Retina (tissue), 1 donor: ENCODE results near the gene SPATS2L.

Experiments used
- DNase-seq: peaks from one replicate; pipeline ENCODE4 v3.0.0-alpha.2; 2016

Gene SPATS2L

GRCh38 chr2:200418399-200418798, 111.9 kb downstream of the SPATS2L start:
- no peak for DNase-seq

- no peak for DNase-seq
These were observed 112.8 kb downstream of the SPATS2L start for GRCh38 chr2:200419325-200419724.

GRCh38 chr2:200421270-200421669, 114.8 kb downstream of the SPATS2L start:
- DNase-seq: no peak

GRCh38 chr2:200422071-200422470, 115.6 kb downstream of the SPATS2L start:
- no peak for DNase-seq

- DNase-seq: no peak
These were observed 116.2 kb downstream of the SPATS2L start for GRCh38 chr2:200422532-200423261.

- DNase-seq: no peak
These were observed 117.0 kb downstream of the SPATS2L start for GRCh38 chr2:200423541-200423940.

GRCh38 chr2:200425026-200425821, 118.7 kb downstream of the SPATS2L start:
- no peak for DNase-seq

GRCh38 chr2:200426754-200427153, 120.3 kb downstream of the SPATS2L start:
- no peak for DNase-seq

- DNase-seq: no peak
These were observed 122.6 kb downstream of the SPATS2L start for GRCh38 chr2:200428961-200429665.

GRCh38 chr2:200430017-200430416, 123.5 kb downstream of the SPATS2L start:
- no peak for DNase-seq

- no peak for DNase-seq
These were observed 125.7 kb downstream of the SPATS2L start for GRCh38 chr2:200431996-200432705.

- no peak for DNase-seq
These were observed 128.9 kb downstream of the SPATS2L start for GRCh38 chr2:200435379-200435778.

GRCh38 chr2:200438251-200438650, 131.8 kb downstream of the SPATS2L start:
- DNase-seq: no peak

GRCh38 chr2:200438846-200439245, 132.4 kb downstream of the SPATS2L start:
- DNase-seq: no peak

- DNase-seq: no peak
These were observed 133.5 kb downstream of the SPATS2L start for GRCh38 chr2:200439981-200440380.

- no peak for DNase-seq
These were observed 136.0 kb downstream of the SPATS2L start for GRCh38 chr2:200442471-200442870.

GRCh38 chr2:200443376-200443775, 136.9 kb downstream of the SPATS2L start:
- DNase-seq: no peak

GRCh38 chr2:200443916-200444315, 137.4 kb downstream of the SPATS2L start:
- DNase-seq: no peak

GRCh38 chr2:200444530-200444929, 138.0 kb downstream of the SPATS2L start:
- DNase-seq: no peak

- no peak for DNase-seq
These were observed 138.8 kb downstream of the SPATS2L start for GRCh38 chr2:200445284-200445683.

GRCh38 chr2:200446612-200447011, 140.1 kb downstream of the SPATS2L start:
- no peak for DNase-seq

GRCh38 chr2:200447139-200447855, 140.8 kb downstream of the SPATS2L start:
- no peak for DNase-seq
